IPS-15b (cell line): ENCODE results near the gene SV2A.
"Not testable (repeated sequence)": the region's sequence is repeated elsewhere in the genome, so short reads cannot be mapped to it uniquely, and the experiment has no call there.

Experiments
- H3K27me3 ChIP-seq: one replicate; pipeline ENCODE4 v1.6.1; 2013; ENCODE audit warnings: low read length; ENCODE audit not compliant: control insufficient read depth, insufficient read depth
- H3K36me3 ChIP-seq: one replicate; pipeline ENCODE4 v1.6.1; 2013; ENCODE audit warnings: low read length; ENCODE audit not compliant: control insufficient read depth, insufficient read depth
- H3K4me1 ChIP-seq: one replicate; pipeline ENCODE4 v1.6.1; 2013; ENCODE audit warnings: mild to moderate bottlenecking, low read length; ENCODE audit not compliant: control insufficient read depth, insufficient read depth
- H3K4me3 ChIP-seq: one replicate; pipeline ENCODE4 v1.5.1; 2013; ENCODE audit warnings: low read depth, low read length
- H3K9ac ChIP-seq: one replicate; pipeline ENCODE4 v1.6.1; 2013; ENCODE audit warnings: low read depth, mild to moderate bottlenecking, low read length
- H3K9me3 ChIP-seq: one replicate; pipeline ENCODE4 v1.6.1; 2013; ENCODE audit warnings: mild to moderate bottlenecking, low read length; ENCODE audit not compliant: control insufficient read depth, insufficient read depth

SV2A gene

GRCh38 chr1:149884433-149885338 lies 33.0 kb downstream of the SV2A start:
- Histone ChIP-seq H3K36me3 (no peaks in the 10 kb centered on the region), H3K27me3 (no peaks in the 10 kb centered on the region), H3K9me3 (no peaks in the 10 kb centered on the region), H3K4me3 (peak overlapping the region; percentile 83), H3K4me1 (peaks cover 8% of the 10 kb centered on the region), H3K9ac (no peak overlapping the region)

DNA sequence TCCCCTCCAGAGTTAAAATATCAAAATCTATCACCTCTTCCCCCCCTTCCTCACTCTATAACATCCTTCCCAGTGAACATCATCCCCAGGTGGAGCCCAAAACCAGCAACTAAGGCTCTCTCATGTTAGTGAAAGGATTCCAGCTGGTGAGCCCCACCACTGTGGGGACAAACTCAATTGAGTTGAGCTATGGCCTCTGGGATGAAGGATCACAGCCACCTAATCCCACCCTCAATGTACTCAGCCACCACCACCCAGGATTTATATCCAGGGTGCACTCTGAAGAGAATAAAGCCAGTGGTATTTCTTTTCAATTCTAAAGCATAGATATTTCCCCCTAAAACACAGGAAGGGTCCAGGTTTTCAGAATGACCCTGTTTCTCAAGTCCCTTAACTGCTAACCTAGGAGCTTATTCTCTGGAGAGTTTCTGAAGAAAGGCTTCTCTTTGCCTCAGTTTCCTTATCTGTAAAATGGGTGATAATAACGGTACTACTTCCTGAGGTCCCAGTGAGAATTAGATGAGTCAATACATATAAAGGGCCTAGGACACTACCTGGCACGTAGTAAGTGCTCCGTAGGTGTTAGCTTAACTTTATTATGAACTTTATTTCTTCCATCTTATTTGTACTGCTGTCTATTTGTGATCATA lies 33.9 kb downstream of the SV2A start:
- Histone ChIP-seq H3K27me3 (no peaks in the 10 kb centered on the region), H3K9ac (no peak overlapping the region), H3K9me3 (no peaks in the 10 kb centered on the region), H3K36me3 (no peaks in the 10 kb centered on the region), H3K4me1 (peaks cover 5% of the 10 kb centered on the region), H3K4me3 (no peak overlapping the region)

DNA sequence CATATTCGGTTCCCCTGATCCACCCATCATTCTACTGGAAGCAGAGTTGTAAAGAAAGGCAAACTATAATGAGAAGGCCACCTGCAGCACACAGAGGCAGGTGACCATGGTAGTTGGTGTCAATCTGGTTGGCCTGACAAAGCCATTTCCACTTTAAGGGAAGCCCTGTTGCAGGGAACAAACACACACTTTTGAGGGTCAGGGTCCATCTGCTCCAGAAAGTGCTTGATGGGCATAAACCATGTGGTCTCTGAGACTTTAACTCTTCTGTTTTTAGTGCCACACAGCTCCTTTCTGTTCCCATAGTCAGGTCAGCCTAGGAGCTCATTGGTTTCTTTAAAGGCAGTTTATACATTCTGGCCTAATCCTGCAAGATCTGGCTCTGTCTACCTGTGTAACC lies 35.8 kb downstream of the SV2A start:
- H3K9me3 ChIP-seq: no peaks in the 10 kb centered on the region
- H3K36me3 ChIP-seq: no peaks in the 10 kb centered on the region
- peaks cover 5% of the 10 kb centered on the region for H3K4me1 ChIP-seq
- H3K27me3 ChIP-seq: no peaks in the 10 kb centered on the region
- H3K4me3 ChIP-seq: no peak overlapping the region
- H3K9ac ChIP-seq: no peak overlapping the region

DNA sequence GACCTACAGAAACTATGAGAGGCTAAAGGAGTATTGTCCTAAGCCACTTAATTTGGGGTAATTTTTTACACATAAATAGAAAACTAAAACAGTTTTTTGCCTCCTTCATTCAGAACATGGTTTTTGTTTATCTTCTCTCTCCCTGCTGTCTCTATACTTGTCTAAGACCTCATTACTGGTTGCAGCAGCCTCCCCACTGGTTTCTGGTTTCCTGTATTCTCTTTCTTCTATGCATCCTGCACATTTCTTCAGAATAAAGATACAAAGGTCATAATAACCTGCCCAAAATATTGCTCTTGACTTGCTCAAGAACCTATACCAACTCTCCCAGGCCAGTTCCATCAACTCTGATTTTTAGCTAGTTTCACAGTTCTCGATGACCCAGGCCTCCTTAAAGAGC lies 38.1 kb downstream of the SV2A start:
- H3K9ac ChIP-seq: no peak overlapping the region
- H3K4me3 ChIP-seq: no peak overlapping the region
- peaks cover 3% of the 10 kb centered on the region for H3K4me1 ChIP-seq
- no peaks in the 10 kb centered on the region for H3K27me3 ChIP-seq
- H3K36me3 ChIP-seq: no peaks in the 10 kb centered on the region
- no peaks in the 10 kb centered on the region for H3K9me3 ChIP-seq

DNA sequence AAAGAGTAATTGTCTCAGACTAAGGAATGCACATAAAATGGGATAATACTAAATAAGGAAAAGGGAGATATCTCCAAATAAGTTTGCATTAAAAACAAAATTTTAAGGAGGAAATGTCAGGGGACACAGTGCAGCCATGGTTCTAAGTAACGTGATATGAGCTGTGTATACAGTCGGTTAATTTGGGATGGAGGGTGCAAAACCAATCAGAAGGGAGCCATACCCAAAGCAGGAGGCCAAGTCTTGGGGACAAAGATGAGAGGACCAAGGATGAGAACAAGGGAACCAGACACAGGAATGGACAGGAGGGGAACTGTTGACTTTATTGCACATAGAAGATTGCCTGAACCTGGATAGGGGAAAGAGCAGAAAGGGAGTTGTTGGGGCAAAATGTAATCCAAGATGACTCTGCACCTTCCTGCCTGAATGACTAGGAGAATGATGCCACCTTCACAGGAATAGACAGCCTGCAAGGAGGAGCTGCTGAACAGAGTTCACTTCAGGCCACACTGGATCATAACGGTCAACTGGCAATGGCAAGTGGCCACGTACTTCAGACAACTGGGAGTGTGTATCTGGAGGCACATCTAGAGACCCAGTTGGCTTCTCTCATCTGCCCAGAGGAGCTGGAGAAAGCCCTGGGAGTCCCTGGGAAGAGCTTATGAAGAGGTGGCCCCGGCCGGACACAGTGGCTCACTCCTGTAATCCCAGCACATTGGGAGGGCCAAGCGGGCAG lies 40.3 kb downstream of the SV2A start:
- Histone ChIP-seq H3K27me3 (no peaks in the 10 kb centered on the region), H3K36me3 (no peaks in the 10 kb centered on the region), H3K9ac (no peak overlapping the region), H3K4me3 (no peak overlapping the region), H3K9me3 (no peaks in the 10 kb centered on the region), H3K4me1 (no peaks in the 10 kb centered on the region)

- H3K9ac ChIP-seq, H3K4me3 ChIP-seq, H3K4me1 ChIP-seq, H3K9me3 ChIP-seq, H3K27me3 ChIP-seq, H3K36me3 ChIP-seq: not testable (repeated sequence)
Observed at GRCh38 chr1:149873060-149873459, 44.6 kb downstream of the SV2A start.

DNA sequence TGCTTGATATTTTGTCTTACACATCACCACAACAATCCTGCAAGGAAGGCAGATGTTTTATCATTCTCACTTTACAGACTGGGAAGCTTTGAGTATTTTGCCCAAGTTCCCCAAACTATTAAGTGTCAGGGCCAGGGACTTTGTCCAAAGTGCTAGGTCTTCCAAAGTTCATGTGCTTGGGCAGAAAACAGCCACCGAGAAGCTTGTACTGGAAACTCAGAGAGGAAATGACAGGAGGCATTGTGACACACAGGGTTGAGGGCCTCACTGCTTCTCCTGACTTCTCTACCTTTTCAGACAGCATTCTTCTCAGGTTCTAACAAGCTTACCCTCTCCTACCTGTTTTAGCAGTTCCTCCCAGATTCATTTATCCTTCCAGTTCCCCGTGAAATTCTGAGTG lies 50.8 kb downstream of the SV2A start:
- not testable (repeated sequence) for H3K27me3 ChIP-seq, H3K9ac ChIP-seq, H3K4me3 ChIP-seq, H3K9me3 ChIP-seq, H3K4me1 ChIP-seq, H3K36me3 ChIP-seq

DNA sequence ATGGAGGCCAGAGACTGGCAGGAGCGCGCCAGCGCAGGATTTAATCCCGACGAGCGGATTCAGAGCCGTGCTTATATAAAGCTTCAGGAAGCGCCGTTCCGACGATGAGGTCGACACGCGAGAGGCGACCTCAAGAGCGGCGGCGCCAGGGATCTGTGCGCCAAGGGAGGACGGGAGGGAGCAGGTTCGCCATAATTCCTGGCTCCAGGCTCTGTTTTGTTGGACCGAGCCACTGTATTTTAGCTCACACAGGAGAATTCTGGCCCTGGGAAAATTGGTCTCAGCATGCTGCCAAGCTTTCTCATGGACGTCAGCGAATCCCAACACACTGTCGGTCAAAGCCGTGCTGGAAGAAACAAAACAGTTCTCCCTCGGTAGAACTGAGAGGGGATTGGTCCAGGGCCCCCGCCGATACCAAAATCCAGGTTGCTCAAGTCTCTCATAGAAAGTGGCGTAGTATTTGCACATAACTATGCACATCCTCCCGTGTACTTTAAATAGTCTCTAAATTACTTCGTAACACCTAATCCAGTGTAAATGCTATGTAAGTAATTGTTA lies 56.1 kb downstream of the SV2A start:
- not testable (repeated sequence) for H3K4me1 ChIP-seq, H3K36me3 ChIP-seq, H3K9ac ChIP-seq, H3K27me3 ChIP-seq, H3K4me3 ChIP-seq, H3K9me3 ChIP-seq

- H3K4me1 ChIP-seq, H3K4me3 ChIP-seq, H3K36me3 ChIP-seq, H3K9ac ChIP-seq, H3K27me3 ChIP-seq, H3K9me3 ChIP-seq: not testable (repeated sequence)
Observed at GRCh38 chr1:149860684-149861496, 56.8 kb downstream of the SV2A start.

GRCh38 chr1:149860271-149860670 lies 57.4 kb downstream of the SV2A start:
- not testable (repeated sequence) for H3K9ac ChIP-seq, H3K27me3 ChIP-seq, H3K36me3 ChIP-seq, H3K4me1 ChIP-seq, H3K9me3 ChIP-seq, H3K4me3 ChIP-seq
